ENCODE results near the gene PMS1.

Gene PMS1

GRCh38 chr2:189862751-189863150, 78.5 kb downstream of the PMS1 start:
- no peak for DNase-seq
- H2BK5ac ChIP-seq (ENCODE audit: low read depth, low read length, poor library complexity, severe bottlenecking), result no peak overlapping the region
- H3K4me2 ChIP-seq (ENCODE audit: low read length, poor library complexity, severe bottlenecking), result no peak overlapping the region
- H3K23ac ChIP-seq (ENCODE audit: low read length in 2 of 2), result no peak overlapping the region
- H3K27me3 ChIP-seq (ENCODE audit: control insufficient read depth in 1 of 2, insufficient read depth in 1 of 2, low read length in 2 of 2), result no peaks in the 10 kb centered on the region
- H2BK12ac ChIP-seq (ENCODE audit: low read length in 2 of 2), result no peak overlapping the region
- no peak overlapping the region for H2BK120ac ChIP-seq (ENCODE audit: low read depth, low read length)
- no peak overlapping the region for H3K9ac ChIP-seq (ENCODE audit: low read length)
- H4K8ac ChIP-seq (ENCODE audit: low read length), result no peak overlapping the region
- no peak overlapping the region for H2BK15ac ChIP-seq (ENCODE audit: low read depth, poor library complexity, severe bottlenecking)
- 96% methylated on average over 1 of the region's 1 CpG for WGBS
- no peak overlapping the region for H2AFZ ChIP-seq (ENCODE audit: low read depth, low read length)
- H3K79me1 ChIP-seq (replicated peaks; ENCODE audit: low read length, poor library complexity, severe bottlenecking), result peaks cover 1% of the 10 kb centered on the region
- H3K36me3 ChIP-seq (ENCODE audit: control insufficient read depth in 1 of 2, insufficient read depth in 2 of 2, low read depth in 1 of 2, low read length in 2 of 2), result peaks cover 3 to 24% of the 10 kb centered on the region in 2 experiments
- H2AK5ac ChIP-seq (ENCODE audit: low read length, severe bottlenecking), result no peak overlapping the region
- H3K4me3 ChIP-seq (ENCODE audit: insufficient read depth in 1 of 2, low read depth in 1 of 2, low read length in 2 of 2), result no peak overlapping the region
- H3K9me3 ChIP-seq (ENCODE audit: control insufficient read depth, low read length), result no peaks in the 10 kb centered on the region
- H4K91ac ChIP-seq (ENCODE audit: low read length), result no peak overlapping the region
- no peak overlapping the region for H3K4ac ChIP-seq (ENCODE audit: low read depth in 1 of 2, low read length in 2 of 2)
- no peak overlapping the region for H3K18ac ChIP-seq (ENCODE audit: low read depth in 1 of 2, low read length in 2 of 2)
- no peaks in the 10 kb centered on the region for H3K4me1 ChIP-seq (ENCODE audit: control insufficient read depth, insufficient read depth, low read depth, low read length)
- no peak overlapping the region for H3K27ac ChIP-seq (ENCODE audit: low read length, poor library complexity, severe bottlenecking)
- H3K14ac ChIP-seq (ENCODE audit: low read length in 2 of 2), result no peak overlapping the region

GRCh38 chr2:189865826-189866225, 81.6 kb downstream of the PMS1 start:
- Histone ChIP-seq H3K14ac (ENCODE audit: low read length in 2 of 2) (no peak overlapping the region), H3K27ac (ENCODE audit: low read length, poor library complexity, severe bottlenecking) (no peak overlapping the region), H3K9me3 (ENCODE audit: control insufficient read depth, low read length) (no peaks in the 10 kb centered on the region), H3K27me3 (ENCODE audit: control insufficient read depth in 1 of 2, insufficient read depth in 1 of 2, low read length in 2 of 2) (no peaks in the 10 kb centered on the region), H2AFZ (ENCODE audit: low read depth, low read length) (no peak overlapping the region), H4K8ac (ENCODE audit: low read length) (no peak overlapping the region), H2BK120ac (ENCODE audit: low read depth, low read length) (no peak overlapping the region), H2BK12ac (ENCODE audit: low read length in 2 of 2) (no peak overlapping the region), H2BK15ac (ENCODE audit: low read depth, poor library complexity, severe bottlenecking) (no peak overlapping the region), H3K4ac (ENCODE audit: low read depth in 1 of 2, low read length in 2 of 2) (no peak overlapping the region), H3K4me3 (ENCODE audit: insufficient read depth in 1 of 2, low read depth in 1 of 2, low read length in 2 of 2) (no peak overlapping the region), H2AK5ac (ENCODE audit: low read length, severe bottlenecking) (no peak overlapping the region), H3K36me3 (ENCODE audit: control insufficient read depth in 1 of 2, insufficient read depth in 2 of 2, low read depth in 1 of 2, low read length in 2 of 2) (peaks cover 3 to 33% of the 10 kb centered on the region in 2 experiments), H2BK5ac (ENCODE audit: low read depth, low read length, poor library complexity, severe bottlenecking) (no peak overlapping the region), H4K91ac (ENCODE audit: low read length) (no peak overlapping the region), H3K9ac (ENCODE audit: low read length) (peak overlapping the region; percentile 60), H3K23ac (ENCODE audit: low read length in 2 of 2) (no peak overlapping the region), H3K4me2 (ENCODE audit: low read length, poor library complexity, severe bottlenecking) (no peak overlapping the region), H3K18ac (ENCODE audit: low read depth in 1 of 2, low read length in 2 of 2) (no peak overlapping the region), H3K4me1 (ENCODE audit: control insufficient read depth, insufficient read depth, low read depth, low read length) (no peaks in the 10 kb centered on the region), H3K79me1 (replicated peaks; ENCODE audit: low read length, poor library complexity, severe bottlenecking) (peaks cover 1% of the 10 kb centered on the region)
- WGBS, result no CpG with 5 or more reads among the region's 1 CpG
- DNase-seq, result no peak

GRCh38 chr2:189866296-189866695, 82.0 kb downstream of the PMS1 start:
- Histone ChIP-seq H3K4me3 (ENCODE audit: insufficient read depth in 1 of 2, low read depth in 1 of 2, low read length in 2 of 2) (no peak overlapping the region), H3K9ac (ENCODE audit: low read length) (peak overlapping the region; percentile 60), H3K4me1 (ENCODE audit: control insufficient read depth, insufficient read depth, low read depth, low read length) (no peaks in the 10 kb centered on the region), H4K91ac (ENCODE audit: low read length) (no peak overlapping the region), H3K14ac (ENCODE audit: low read length in 2 of 2) (no peak overlapping the region), H2AFZ (ENCODE audit: low read depth, low read length) (no peak overlapping the region), H3K9me3 (ENCODE audit: control insufficient read depth, low read length) (no peaks in the 10 kb centered on the region), H3K4ac (ENCODE audit: low read depth in 1 of 2, low read length in 2 of 2) (no peak overlapping the region), H3K36me3 (ENCODE audit: control insufficient read depth in 1 of 2, insufficient read depth in 2 of 2, low read depth in 1 of 2, low read length in 2 of 2) (peaks cover 5 to 35% of the 10 kb centered on the region in 2 experiments), H2BK12ac (ENCODE audit: low read length in 2 of 2) (no peak overlapping the region), H2BK5ac (ENCODE audit: low read depth, low read length, poor library complexity, severe bottlenecking) (no peak overlapping the region), H3K23ac (ENCODE audit: low read length in 2 of 2) (no peak overlapping the region), H2BK15ac (ENCODE audit: low read depth, poor library complexity, severe bottlenecking) (no peak overlapping the region), H3K27ac (ENCODE audit: low read length, poor library complexity, severe bottlenecking) (no peak overlapping the region), H2BK120ac (ENCODE audit: low read depth, low read length) (no peak overlapping the region), H2AK5ac (ENCODE audit: low read length, severe bottlenecking) (no peak overlapping the region), H3K18ac (ENCODE audit: low read depth in 1 of 2, low read length in 2 of 2) (no peak overlapping the region), H3K79me1 (replicated peaks; ENCODE audit: low read length, poor library complexity, severe bottlenecking) (peaks cover 1% of the 10 kb centered on the region), H3K4me2 (ENCODE audit: low read length, poor library complexity, severe bottlenecking) (no peak overlapping the region), H4K8ac (ENCODE audit: low read length) (no peak overlapping the region), H3K27me3 (ENCODE audit: control insufficient read depth in 1 of 2, insufficient read depth in 1 of 2, low read length in 2 of 2) (no peaks in the 10 kb centered on the region)
- whole genome bisulfite sequencing, result 87% methylated on average over 1 of the region's 1 CpG
- DNase-seq, result no peak

GRCh38 chr2:189868896-189869295, 84.6 kb downstream of the PMS1 start:
- Histone ChIP-seq H3K36me3 (ENCODE audit: control insufficient read depth in 1 of 2, insufficient read depth in 2 of 2, low read depth in 1 of 2, low read length in 2 of 2) (peaks cover 6 to 42% of the 10 kb centered on the region in 2 experiments), H3K18ac (ENCODE audit: low read depth in 1 of 2, low read length in 2 of 2) (no peak overlapping the region), H3K23ac (ENCODE audit: low read length in 2 of 2) (no peak overlapping the region), H2BK12ac (ENCODE audit: low read length in 2 of 2) (no peak overlapping the region), H2AFZ (ENCODE audit: low read depth, low read length) (no peak overlapping the region), H3K4me2 (ENCODE audit: low read length, poor library complexity, severe bottlenecking) (no peak overlapping the region), H3K9ac (ENCODE audit: low read length) (no peak overlapping the region), H2AK5ac (ENCODE audit: low read length, severe bottlenecking) (no peak overlapping the region), H3K14ac (ENCODE audit: low read length in 2 of 2) (no peak overlapping the region), H3K79me1 (replicated peaks; ENCODE audit: low read length, poor library complexity, severe bottlenecking) (no peaks in the 10 kb centered on the region), H2BK5ac (ENCODE audit: low read depth, low read length, poor library complexity, severe bottlenecking) (no peak overlapping the region), H4K91ac (ENCODE audit: low read length) (no peak overlapping the region), H3K4me1 (ENCODE audit: control insufficient read depth, insufficient read depth, low read depth, low read length) (no peaks in the 10 kb centered on the region), H3K9me3 (ENCODE audit: control insufficient read depth, low read length) (no peaks in the 10 kb centered on the region), H3K4me3 (ENCODE audit: insufficient read depth in 1 of 2, low read depth in 1 of 2, low read length in 2 of 2) (no peak overlapping the region), H3K27ac (ENCODE audit: low read length, poor library complexity, severe bottlenecking) (no peak overlapping the region), H2BK15ac (ENCODE audit: low read depth, poor library complexity, severe bottlenecking) (no peak overlapping the region), H3K27me3 (ENCODE audit: control insufficient read depth in 1 of 2, insufficient read depth in 1 of 2, low read length in 2 of 2) (no peaks in the 10 kb centered on the region), H3K4ac (ENCODE audit: low read depth in 1 of 2, low read length in 2 of 2) (no peak overlapping the region), H4K8ac (ENCODE audit: low read length) (no peak overlapping the region), H2BK120ac (ENCODE audit: low read depth, low read length) (no peak overlapping the region)
- DNase-seq, result no peak

Data from mesenchymal stem cell (in vitro differentiated cells and primary cell).